ENCODE results near the gene C19orf67. TPM values are rescaled to one million over a fixed set of nuclear protein-coding genes. Genes with fewer than 3 reads are reported as not detected.

Gene C19orf67
- total RNA-seq, 2 experiments from 2014 or later = not detected

- H3K27ac Mint-ChIP-seq = peak overlapping the region; percentile 70
- POLR2A ChIA-PET = interaction anchor here (1.3 to 1.8 kb wide), 2 partner anchors 9 to 21 kb away, joined by 3 to 7 read pairs; no protein-coding TSS in a partner anchor
- ATAC-seq = no peak
- CTCF ChIA-PET = interaction anchor here (1.3 to 4.4 kb wide), 4 partner anchors 10 to 266 kb away, joined by 3 to 30 read pairs (median 12); partner anchors contain the start of gene MISP3
- no peaks in the 10 kb centered on the region for H3K9me3 Mint-ChIP-seq
- intact Hi-C loops (cut with micrococcal nuclease) = no loop called here
- no peak for TF ChIP-seq CTCF (IDR thresholded peaks at IDR 0.05)
- H3K4me1 Mint-ChIP-seq (ENCODE audit: low read depth) = peaks cover 12% of the 10 kb centered on the region
- no peak for DNase-seq
- H3K4me3 Mint-ChIP-seq = peak overlapping the region; percentile 96
- H3K27me3 Mint-ChIP-seq = no peaks in the 10 kb centered on the region
- peaks cover 7% of the 10 kb centered on the region for H3K36me3 Mint-ChIP-seq (ENCODE audit: low read depth)
Observed at GRCh38 chr19:14082675-14082960, 3.0 kb downstream of the C19orf67 start.

- peak overlapping the region; percentile 93 for H3K27ac Mint-ChIP-seq
- peaks cover 12% of the 10 kb centered on the region for H3K4me1 Mint-ChIP-seq (ENCODE audit: low read depth)
- no peaks in the 10 kb centered on the region for H3K27me3 Mint-ChIP-seq
- ATAC-seq (no peak), DNase-seq (peak; percentile 68)
- H3K4me3 Mint-ChIP-seq = peak overlapping the region; percentile 96
- H3K9me3 Mint-ChIP-seq = no peaks in the 10 kb centered on the region
- intact Hi-C loops (cut with micrococcal nuclease) = no loop called here
- CTCF ChIA-PET = interaction anchor here (1.0 to 4.4 kb wide), 6 partner anchors 9 to 266 kb away, joined by 3 to 30 read pairs (median 7); partner anchors contain the start of genes ASF1B and MISP3
- peaks cover 4% of the 10 kb centered on the region for H3K36me3 Mint-ChIP-seq (ENCODE audit: low read depth)
- POLR2A ChIA-PET = interaction anchor here (0.8 to 1.8 kb wide), 6 partner anchors 10 to 83 kb away, joined by 3 to 7 read pairs (median 4); partner anchors contain the start of genes ASF1B and PRKACA
- TF ChIP-seq CTCF (IDR thresholded peaks at IDR 0.05) = no peak
Observed at GRCh38 chr19:14081797-14082674, 3.5 kb downstream of the C19orf67 start.

- intact Hi-C loops (cut with micrococcal nuclease) = no loop called here
- peak; percentile 99 for DNase-seq
- CTCF ChIA-PET = interaction anchor here (0.8 to 4.4 kb wide), 9 partner anchors 9 to 267 kb away, joined by 3 to 30 read pairs (median 5); partner anchors contain the start of genes ASF1B, MISP3 and RFX1
- Mint-ChIP-seq H3K4me3 (peak overlapping the region; percentile 96), H3K27ac (peak overlapping the region; percentile 93), H3K27me3 (no peaks in the 10 kb centered on the region), H3K36me3 (ENCODE audit: low read depth) (no peaks in the 10 kb centered on the region), H3K4me1 (ENCODE audit: low read depth) (peaks cover 12% of the 10 kb centered on the region), H3K9me3 (no peaks in the 10 kb centered on the region)
- POLR2A ChIA-PET = interaction anchor here (0.8 to 1.8 kb wide), 8 partner anchors 10 to 84 kb away, joined by 3 to 7 read pairs (median 4); partner anchors contain the start of genes ASF1B and PRKACA
- TF ChIP-seq CTCF (IDR thresholded peaks at IDR 0.05) = no peak
- peak; percentile 94 for ATAC-seq
Observed at GRCh38 chr19:14080887-14081796, 4.4 kb downstream of the C19orf67 start.

- intact Hi-C loops (cut with micrococcal nuclease) = no loop called here
- no peaks in the 10 kb centered on the region for H3K9me3 Mint-ChIP-seq
- CTCF ChIA-PET = interaction anchor here (0.7 to 5.1 kb wide), 5 partner anchors 18 to 217 kb away, joined by 3 to 24 read pairs (median 3); partner anchors contain the start of gene PALM3
- no peaks in the 10 kb centered on the region for H3K36me3 Mint-ChIP-seq (ENCODE audit: low read depth)
- no peak overlapping the region for H3K4me3 Mint-ChIP-seq
- H3K4me1 Mint-ChIP-seq (ENCODE audit: low read depth) = peaks cover 21% of the 10 kb centered on the region
- TF ChIP-seq CTCF (IDR thresholded peaks at IDR 0.05) = no peak
- no peaks in the 10 kb centered on the region for H3K27me3 Mint-ChIP-seq
- POLR2A ChIA-PET = interaction anchor here (0.6 to 3.1 kb wide), 2 partner anchors 11 to 199 kb away, joined by 3 to 9 read pairs; no protein-coding TSS in a partner anchor
- no peak for DNase-seq
- ATAC-seq = no peak
- H3K27ac Mint-ChIP-seq = no peak overlapping the region
Observed at GRCh38 chr19:14078411-14078810, 7.2 kb downstream of the C19orf67 start.
